IMR-90 (cell line): Measurements from ENCODE around the gene RYR3. TPM values are rescaled to one million over a fixed set of nuclear protein-coding genes. Genes with fewer than 3 reads are reported as not detected.

Source experiments
- ATAC-seq: fragments of 200-7000 bp; cut with Tn5 transposase; 2 replicates; pipeline ENCODE4 v1.9.1; 2020; ENCODE audit warnings: low read depth, mild to moderate bottlenecking, moderate library complexity
- BruUV-seq: library from RNA; stranded (reverse); fragments of 400-500 nt; replicated peaks from 2 replicates; lab custom pipeline; 2021; lab: Mats Ljungman, UMichigan
- CTCF ChIA-PET: fragments of 300-600 bp; formaldehyde crosslinking; extraction: SDS; loops from one replicate; lab custom pipeline; 2021; ENCODE audit warnings: antibody characterized with exemption; lab: Yijun Ruan, JAX
- POLR2A ChIA-PET: fragments of 300-600 bp; sonication (Branson Sonifier 250); formaldehyde crosslinking; loops from one replicate; lab custom pipeline; 2022; ENCODE audit warnings: antibody characterized with exemption; ENCODE audit not compliant: unreplicated experiment; lab: Charles Lee
- DNase-seq: peaks from one replicate; pipeline ENCODE4 v3.0.0; 2013
- H2AFZ ChIP-seq: replicated peaks from 2 replicates; pipeline ENCODE3; 2013; ENCODE audit warnings: low read length, mild to moderate bottlenecking; ENCODE audit not compliant: poor library complexity
- H2AK5ac ChIP-seq: 2 replicates; pipeline ENCODE4 v1.6.1; 2013; ENCODE audit warnings: low read depth, low read length, inconsistent platforms
- H2AK9ac ChIP-seq: replicated peaks from 2 replicates; pipeline ENCODE3; 2013; ENCODE audit warnings: mild to moderate bottlenecking, low read depth, low read length, moderate library complexity; ENCODE audit not compliant: poor library complexity
- H2BK120ac ChIP-seq: 2 replicates; pipeline ENCODE4 v1.6.1; 2013; ENCODE audit warnings: low read depth, low read length, inconsistent platforms
- H2BK15ac ChIP-seq: 3 replicates; pipeline ENCODE4 v1.6.1; 2013; ENCODE audit warnings: low read depth, low read length, inconsistent platforms
- H2BK20ac ChIP-seq: 2 replicates; pipeline ENCODE4 v1.6.1; 2013; ENCODE audit warnings: low read depth, mild to moderate bottlenecking, inconsistent platforms, low read length, moderate library complexity
- H2BK5ac ChIP-seq: 2 replicates; pipeline ENCODE4 v1.6.1; 2013; ENCODE audit warnings: mild to moderate bottlenecking, low read depth, low read length, inconsistent platforms; ENCODE audit not compliant: poor library complexity, severe bottlenecking
- H3K14ac ChIP-seq: replicated peaks from 2 replicates; pipeline ENCODE4 v1.6.1; 2013; ENCODE audit warnings: low read depth, low read length, inconsistent platforms
- H3K18ac ChIP-seq: 2 replicates; pipeline ENCODE4 v1.6.1; 2013; ENCODE audit warnings: low read depth, low read length, control low read depth
- H3K23ac ChIP-seq: 2 replicates; pipeline ENCODE4 v1.6.1; 2013; ENCODE audit warnings: low read depth, low read length, inconsistent platforms
- H3K27ac ChIP-seq: 2 replicates; pipeline ENCODE4 v1.5.1; 2013; ENCODE audit warnings: mild to moderate bottlenecking, control low read depth, low read length; ENCODE audit not compliant: insufficient read depth
- H3K27me3 ChIP-seq: 2 replicates; pipeline ENCODE4 v1.6.1; 2013; ENCODE audit warnings: low read length; ENCODE audit not compliant: control insufficient read depth, insufficient read depth
- H3K36me3 ChIP-seq: 2 replicates; pipeline ENCODE4 v1.6.1; 2013; ENCODE audit warnings: low read length, mixed read lengths; ENCODE audit not compliant: control insufficient read depth, insufficient read depth
- H3K4ac ChIP-seq: 2 replicates; pipeline ENCODE4 v1.6.1; 2013; ENCODE audit warnings: low read depth, low read length, inconsistent platforms
- H3K4me1 ChIP-seq: 2 replicates; pipeline ENCODE4 v1.6.1; 2013; ENCODE audit warnings: low read length, mixed read lengths; ENCODE audit not compliant: control insufficient read depth, insufficient read depth
- H3K4me2 ChIP-seq: 2 replicates; pipeline ENCODE4 v1.6.1; 2013; ENCODE audit warnings: low read depth, mild to moderate bottlenecking, control low read depth, low read length, moderate library complexity
- H3K4me3 ChIP-seq: 2 replicates; pipeline ENCODE4 v1.5.1; 2013; ENCODE audit warnings: low read depth, mild to moderate bottlenecking, control low read depth, low read length, moderate library complexity; ENCODE audit not compliant: insufficient read depth
- H3K56ac ChIP-seq: 2 replicates; pipeline ENCODE4 v1.6.1; 2013; ENCODE audit warnings: low read length, inconsistent platforms; ENCODE audit not compliant: insufficient read depth; ENCODE audit errors: extremely low read depth
- H3K79me1 ChIP-seq, 2 experiments: 2 replicates each; pipeline ENCODE4 v1.6.1; 2013; ENCODE audit warnings: low read length in 2 of 2, inconsistent platforms in 1 of 2, low read depth in 1 of 2
- H3K9ac ChIP-seq: 2 replicates; pipeline ENCODE4 v1.6.1; 2013; ENCODE audit warnings: low read depth, low read length, control low read depth
- H3K9me1 ChIP-seq: 2 replicates; pipeline ENCODE4 v1.6.1; 2013; ENCODE audit warnings: low read length, inconsistent platforms; ENCODE audit not compliant: insufficient read depth
- H3K9me3 ChIP-seq: 2 replicates; pipeline ENCODE4 v1.6.1; 2013; ENCODE audit warnings: low read length; ENCODE audit not compliant: control insufficient read depth, insufficient read depth
- H4K20me1 ChIP-seq: 2 replicates; pipeline ENCODE4 v1.6.1; 2013; ENCODE audit warnings: low read length, inconsistent platforms; ENCODE audit not compliant: insufficient read depth
- H4K5ac ChIP-seq: 2 replicates; pipeline ENCODE4 v1.6.1; 2013; ENCODE audit warnings: mild to moderate bottlenecking, low read depth, low read length, control low read depth
- H4K8ac ChIP-seq, 2 experiments: 2 replicates each; pipeline ENCODE4 v1.6.1; 2013; ENCODE audit warnings: low read depth in 2 of 2, low read length in 2 of 2, control low read depth in 1 of 2, inconsistent platforms in 1 of 2
- H4K91ac ChIP-seq: 2 replicates; pipeline ENCODE4 v1.6.1; 2013; ENCODE audit warnings: low read depth, low read length, inconsistent platforms; ENCODE audit not compliant: insufficient read depth
- BHLHE40 ChIP-seq: fragments of 150-350 bp; IDR thresholded peaks from 2 replicates; pipeline ENCODE4 v1.6.1; 2016; ENCODE audit warnings: mild to moderate bottlenecking, low read depth, low read length
- CEBPB ChIP-seq: IDR thresholded peaks from 2 replicates; pipeline ENCODE4 v1.6.1; 2012; ENCODE audit warnings: low read depth, low read length, improper control_type of control experiment
- FOS ChIP-seq: fragments of 150-350 bp; IDR thresholded peaks from 2 replicates; pipeline ENCODE4 v1.6.1; 2016; ENCODE audit warnings: low read depth, low read length
- MAFK ChIP-seq: IDR thresholded peaks from 2 replicates; pipeline ENCODE4 v1.6.1; 2012; ENCODE audit warnings: low read depth, low read length, improper control_type of control experiment
- MAZ ChIP-seq: IDR thresholded peaks from 2 replicates; pipeline ENCODE4 v1.6.1; 2012; ENCODE audit warnings: low read depth, mild to moderate bottlenecking, low read length, improper control_type of control experiment, moderate library complexity, borderline replicate concordance
- MXI1 ChIP-seq: IDR thresholded peaks from 2 replicates; pipeline ENCODE4 v1.6.1; 2012; ENCODE audit warnings: low read depth, mild to moderate bottlenecking, low read length, moderate library complexity, borderline replicate concordance
- NFE2L2 ChIP-seq: fragments of 150-350 bp; IDR thresholded peaks from 2 replicates; pipeline ENCODE4 v1.6.1; 2016; ENCODE audit warnings: low read depth, mild to moderate bottlenecking, low read length
- POLR2A ChIP-seq: IDR thresholded peaks from 2 replicates; pipeline ENCODE4 v1.6.1; 2012; ENCODE audit warnings: mild to moderate bottlenecking, low read depth, low read length
- RCOR1 ChIP-seq: IDR thresholded peaks from 2 replicates; pipeline ENCODE4 v1.6.1; 2012; ENCODE audit warnings: mild to moderate bottlenecking, low read length, improper control_type of control experiment; ENCODE audit not compliant: insufficient replicate concordance
- RFX5 ChIP-seq: IDR thresholded peaks from 2 replicates; pipeline ENCODE4 v1.8.0; 2012; ENCODE audit warnings: low read depth, mild to moderate bottlenecking, low read length, moderate library complexity
- SMC3 ChIP-seq: fragments of 150-350 bp; IDR thresholded peaks from 2 replicates; pipeline ENCODE4 v1.6.1; 2016; ENCODE audit warnings: low read depth, mild to moderate bottlenecking, antibody characterized with exemption, low read length, moderate library complexity
- WGBS, 2 experiments: methylation state at CpG; one replicate each; pipeline versions ENCODE4 v1.1.5 to v1.1.7; 2013; ENCODE audit warnings: missing lambda C conversion rate in 2 of 2; ENCODE audit not compliant: insufficient read length in 1 of 2; ENCODE audit errors: extremely low coverage in 2 of 2; 5-methylcytosine and 5-hydroxymethylcytosine counted together
- dilution Hi-C: fragments of 300-500 bp; cut with HindIII; formaldehyde crosslinking; loops from one replicate; pipeline ENCODE4 v1.14.3; 2018; ENCODE audit warnings: low sequenced_read_pairs; ENCODE audit not compliant: unreplicated experiment
- in situ Hi-C: fragments of 300-500 bp; cut with MboI; formaldehyde crosslinking; loops from 3 replicates; pipeline ENCODE4 v1.14.3; 2019; ENCODE audit warnings: low sequenced_read_pairs, inconsistent platforms, mixed read lengths
- intact Hi-C: fragments of 100-400 bp; cut with micrococcal nuclease; formaldehyde crosslinking; loops from 2 replicates; pipeline ENCODE4 v1.10.0; 2022
- polyA plus RNA-seq, 3 experiments: library from polyadenylated mRNA; depleted of rRNA; stranded (reverse); fragments of >200 nt; gene quantifications; 2 replicates each; pipeline ENCODE4 v1.2.3, GENCODE V29; 2012; ENCODE audit warnings: low replicate concordance in 1 of 3
- total RNA-seq: library from RNA; depleted of rRNA; stranded (reverse); fragments of >200 nt; gene quantifications from 2 replicates; pipeline ENCODE4 v1.2.3, GENCODE V29; 2012
- TF ChIP-seq, protein P1 (sequence below): fragments of 150-350 bp; IDR thresholded peaks from 2 replicates; pipeline ENCODE4 v1.6.1; 2016; ENCODE audit warnings: low read depth, mild to moderate bottlenecking, low read length, moderate library complexity, borderline replicate concordance
- TF ChIP-seq, protein P2 (sequence below): conservative IDR thresholded peaks from 2 replicates; pipeline ENCODE4 v1.5.1; 2012; ENCODE audit warnings: mild to moderate bottlenecking, low read depth, low read length, improper control_type of control experiment
- TF ChIP-seq, protein P3 (sequence below): fragments of 150-350 bp; IDR thresholded peaks from 2 replicates; pipeline ENCODE4 v1.6.1; 2017; ENCODE audit warnings: mild to moderate bottlenecking, antibody characterized with exemption, low read length, low read depth

The RYR3 gene
- total and polyA plus RNA-seq, 2 of the 4 experiments (the other 2 are of a cell fraction): 0.18 TPM; not detected in 1

DNA sequence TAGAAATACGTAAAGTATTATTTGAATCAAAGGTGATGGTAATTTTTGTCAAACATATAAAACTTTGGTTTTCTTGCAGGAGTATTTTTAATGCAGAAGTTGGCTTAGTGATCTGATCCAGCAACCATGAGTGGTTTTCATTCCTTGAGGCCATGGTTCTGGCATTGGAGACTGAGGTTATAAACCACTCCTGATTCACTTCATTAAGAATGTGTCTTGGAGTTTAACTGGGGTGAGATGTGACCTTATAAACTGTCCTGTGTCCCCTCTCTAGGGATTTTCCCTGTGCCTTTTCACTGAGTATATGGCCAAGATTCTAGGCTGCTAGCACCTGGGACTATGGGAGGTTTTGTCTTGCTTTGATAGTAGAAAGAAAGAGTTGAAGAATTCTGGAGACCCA, 94.3 kb downstream of the RYR3 start:
- Histone ChIP-seq H3K4me1 (no peaks in the 10 kb centered on the region), H2AFZ (no peak overlapping the region), H4K8ac (no peak overlapping the region), H4K20me1 (no peaks in the 10 kb centered on the region), H2BK15ac (no peak overlapping the region), H2BK5ac (no peak overlapping the region), H3K27ac (no peak overlapping the region), H3K18ac (no peak overlapping the region), H2AK5ac (no peak overlapping the region), H3K14ac (no peak overlapping the region), H3K56ac (no peak overlapping the region), H3K9me3 (no peaks in the 10 kb centered on the region), H4K91ac (no peak overlapping the region), H3K23ac (no peak overlapping the region), H3K4me3 (no peak overlapping the region), H4K5ac (no peak overlapping the region), H2BK20ac (no peak overlapping the region), H3K4me2 (no peak overlapping the region), H3K9ac (no peak overlapping the region), H3K27me3 (no peaks in the 10 kb centered on the region), H3K4ac (no peak overlapping the region), H3K79me1 (no peaks in the 10 kb centered on the region), H3K36me3 (no peaks in the 10 kb centered on the region), H3K9me1 (no peaks in the 10 kb centered on the region), H2BK120ac (no peak overlapping the region), H2AK9ac (no peak overlapping the region)
- no peak for TF ChIP-seq NFE2L2
- no peak for TF ChIP-seq CEBPB
- no peak for TF ChIP-seq SMC3
- TF ChIP-seq, protein P1, sequence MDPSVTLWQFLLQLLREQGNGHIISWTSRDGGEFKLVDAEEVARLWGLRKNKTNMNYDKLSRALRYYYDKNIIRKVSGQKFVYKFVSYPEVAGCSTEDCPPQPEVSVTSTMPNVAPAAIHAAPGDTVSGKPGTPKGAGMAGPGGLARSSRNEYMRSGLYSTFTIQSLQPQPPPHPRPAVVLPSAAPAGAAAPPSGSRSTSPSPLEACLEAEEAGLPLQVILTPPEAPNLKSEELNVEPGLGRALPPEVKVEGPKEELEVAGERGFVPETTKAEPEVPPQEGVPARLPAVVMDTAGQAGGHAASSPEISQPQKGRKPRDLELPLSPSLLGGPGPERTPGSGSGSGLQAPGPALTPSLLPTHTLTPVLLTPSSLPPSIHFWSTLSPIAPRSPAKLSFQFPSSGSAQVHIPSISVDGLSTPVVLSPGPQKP: no peak
- TF ChIP-seq, protein P2, sequence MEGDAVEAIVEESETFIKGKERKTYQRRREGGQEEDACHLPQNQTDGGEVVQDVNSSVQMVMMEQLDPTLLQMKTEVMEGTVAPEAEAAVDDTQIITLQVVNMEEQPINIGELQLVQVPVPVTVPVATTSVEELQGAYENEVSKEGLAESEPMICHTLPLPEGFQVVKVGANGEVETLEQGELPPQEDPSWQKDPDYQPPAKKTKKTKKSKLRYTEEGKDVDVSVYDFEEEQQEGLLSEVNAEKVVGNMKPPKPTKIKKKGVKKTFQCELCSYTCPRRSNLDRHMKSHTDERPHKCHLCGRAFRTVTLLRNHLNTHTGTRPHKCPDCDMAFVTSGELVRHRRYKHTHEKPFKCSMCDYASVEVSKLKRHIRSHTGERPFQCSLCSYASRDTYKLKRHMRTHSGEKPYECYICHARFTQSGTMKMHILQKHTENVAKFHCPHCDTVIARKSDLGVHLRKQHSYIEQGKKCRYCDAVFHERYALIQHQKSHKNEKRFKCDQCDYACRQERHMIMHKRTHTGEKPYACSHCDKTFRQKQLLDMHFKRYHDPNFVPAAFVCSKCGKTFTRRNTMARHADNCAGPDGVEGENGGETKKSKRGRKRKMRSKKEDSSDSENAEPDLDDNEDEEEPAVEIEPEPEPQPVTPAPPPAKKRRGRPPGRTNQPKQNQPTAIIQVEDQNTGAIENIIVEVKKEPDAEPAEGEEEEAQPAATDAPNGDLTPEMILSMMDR: no peak
- TF ChIP-seq MAZ: no peak
- no peak for TF ChIP-seq FOS
- TF ChIP-seq, protein P3, sequence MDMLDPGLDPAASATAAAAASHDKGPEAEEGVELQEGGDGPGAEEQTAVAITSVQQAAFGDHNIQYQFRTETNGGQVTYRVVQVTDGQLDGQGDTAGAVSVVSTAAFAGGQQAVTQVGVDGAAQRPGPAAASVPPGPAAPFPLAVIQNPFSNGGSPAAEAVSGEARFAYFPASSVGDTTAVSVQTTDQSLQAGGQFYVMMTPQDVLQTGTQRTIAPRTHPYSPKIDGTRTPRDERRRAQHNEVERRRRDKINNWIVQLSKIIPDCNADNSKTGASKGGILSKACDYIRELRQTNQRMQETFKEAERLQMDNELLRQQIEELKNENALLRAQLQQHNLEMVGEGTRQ: no peak
- TF ChIP-seq RCOR1: no peak
- no peak for TF ChIP-seq BHLHE40
- no peak for TF ChIP-seq MXI1
- no peak for TF ChIP-seq RFX5
- no peak for TF ChIP-seq POLR2A
- no peak for TF ChIP-seq MAFK
- in situ Hi-C loops: no loop called here
- dilution Hi-C loops: no loop called here
- CTCF ChIA-PET: no interaction called here
- intact Hi-C loops: no loop called here
- no TSS peak for BruUV-seq
- POLR2A ChIA-PET: no interaction called here
- no peak for DNase-seq
- no CpG with 5 or more reads among the region's 1 CpG for WGBS, 2 experiments
- no peak for ATAC-seq
